Natural killer cell (primary cell): ENCODE results near the gene TRIM9. TPM values are rescaled to one million over a fixed set of nuclear protein-coding genes. Genes with fewer than 3 reads are reported as not detected.

Experiments
- ATAC-seq, 3 donors: fragments of 150-1000 bp in 2 of 3; fragments of 200-7000 bp in 1 of 3; cut with Tn5 transposase; 1 replicate in 1 of 3; 2 replicates in 2 of 3; pipeline ENCODE4 v1.10.0; 2021; ENCODE audit warnings: mild to moderate bottlenecking in 2 of 3, moderate library complexity in 2 of 3
- DNase-seq, 2 donors: peaks; one replicate each; pipeline versions ENCODE4 v3.0.0 to v3.0.0-alpha.2; 2013 to 2021; ENCODE audit warnings: mixed read lengths in 1 of 2
- H3K27ac ChIP-seq: one replicate; pipeline ENCODE4 v1.5.1; 2013; ENCODE audit warnings: mild to moderate bottlenecking, low read length
- H3K27me3 ChIP-seq: one replicate; pipeline ENCODE4 v1.6.1; 2013; ENCODE audit warnings: low read length; ENCODE audit not compliant: control insufficient read depth, insufficient read depth
- H3K36me3 ChIP-seq: one replicate; pipeline ENCODE4 v1.6.1; 2013; ENCODE audit warnings: low read length; ENCODE audit not compliant: control insufficient read depth, insufficient read depth
- H3K4me1 ChIP-seq: one replicate; pipeline ENCODE4 v1.6.1; 2013; ENCODE audit warnings: low read length; ENCODE audit not compliant: control insufficient read depth, insufficient read depth
- H3K4me3 ChIP-seq: one replicate; pipeline ENCODE4 v1.5.1; 2013; ENCODE audit warnings: low read length
- H3K9me3 ChIP-seq: one replicate; pipeline ENCODE4 v1.6.1; 2013; ENCODE audit warnings: low read length; ENCODE audit not compliant: control insufficient read depth, insufficient read depth
- H3K27ac Mint-ChIP-seq, 2 donors: one replicate each; pipeline ENCODE4 v1.8.0; 2022; ENCODE audit warnings: mild to moderate bottlenecking in 2 of 2, mixed read lengths in 2 of 2, moderate library complexity in 1 of 2
- H3K27me3 Mint-ChIP-seq, 2 donors: one replicate each; pipeline ENCODE4 v1.8.0; 2022; ENCODE audit warnings: low read depth in 2 of 2, mixed read lengths in 2 of 2
- H3K36me3 Mint-ChIP-seq: one replicate; pipeline ENCODE4 v1.8.0; 2022; ENCODE audit warnings: mixed read lengths
- H3K4me1 Mint-ChIP-seq, 2 donors: one replicate each; pipeline ENCODE4 v1.8.0; 2022; ENCODE audit warnings: mixed read lengths in 2 of 2
- H3K4me3 Mint-ChIP-seq: one replicate; pipeline ENCODE4 v1.8.0; 2022; ENCODE audit warnings: mild to moderate bottlenecking, moderate library complexity, mixed read lengths
- H3K9me3 Mint-ChIP-seq, 2 donors: one replicate each; pipeline ENCODE4 v1.8.0; 2022; ENCODE audit warnings: mixed read lengths in 2 of 2
- WGBS: methylation state at CpG from one replicate; pipeline ENCODE4 v1.1.7; 2013; ENCODE audit warnings: missing lambda C conversion rate; ENCODE audit not compliant: insufficient coverage; 5-methylcytosine and 5-hydroxymethylcytosine counted together
- intact Hi-C: fragments of 100-400 bp; cut with micrococcal nuclease; formaldehyde crosslinking; loops from one replicate; pipeline ENCODE4 v1.14.2; 2022
- total RNA-seq, 4 donors: library from RNA; stranded (reverse); fragments of 120-200 nt in 1 of 4; gene quantifications; one replicate each; pipeline versions ENCODE4 v1.2.3 to v1.2.4, GENCODE V29; 2013 to 2022
- TF ChIP-seq, protein P1 (sequence below): fragments of 200-600 bp; IDR thresholded peaks from one replicate; pipeline ENCODE4 v1.8.0; 2022; ENCODE audit warnings: antibody characterized with exemption

TRIM9 gene
- total RNA-seq, 3 donors from 2014 or later (not counting 1 experiment from before 2014, with no cell fraction given), result 0.25 to 0.40 (median 0.35) TPM

GRCh38 chr14:51072976-51073375, 21.9 kb downstream of the TRIM9 start:
- Histone ChIP-seq H3K9me3 (no peaks in the 10 kb centered on the region), H3K4me1 (no peaks in the 10 kb centered on the region), H3K4me3 (no peak overlapping the region), H3K36me3 (no peaks in the 10 kb centered on the region), H3K27me3 (peaks cover 2% of the 10 kb centered on the region), H3K27ac (no peak overlapping the region)
- no peak overlapping the region for H3K4me3 Mint-ChIP-seq
- ATAC-seq (no peak), DNase-seq (no peak)
- no peaks in the 10 kb centered on the region for H3K4me1 Mint-ChIP-seq
- H3K36me3 Mint-ChIP-seq, result no peaks in the 10 kb centered on the region
- no peak overlapping the region for H3K27ac Mint-ChIP-seq
- intact Hi-C loops, result no loop called here
- H3K27me3 Mint-ChIP-seq, result peaks cover 11 to 12% of the 10 kb centered on the region in 2 donors
- no peaks in the 10 kb centered on the region for H3K9me3 Mint-ChIP-seq
- TF ChIP-seq, protein P1, sequence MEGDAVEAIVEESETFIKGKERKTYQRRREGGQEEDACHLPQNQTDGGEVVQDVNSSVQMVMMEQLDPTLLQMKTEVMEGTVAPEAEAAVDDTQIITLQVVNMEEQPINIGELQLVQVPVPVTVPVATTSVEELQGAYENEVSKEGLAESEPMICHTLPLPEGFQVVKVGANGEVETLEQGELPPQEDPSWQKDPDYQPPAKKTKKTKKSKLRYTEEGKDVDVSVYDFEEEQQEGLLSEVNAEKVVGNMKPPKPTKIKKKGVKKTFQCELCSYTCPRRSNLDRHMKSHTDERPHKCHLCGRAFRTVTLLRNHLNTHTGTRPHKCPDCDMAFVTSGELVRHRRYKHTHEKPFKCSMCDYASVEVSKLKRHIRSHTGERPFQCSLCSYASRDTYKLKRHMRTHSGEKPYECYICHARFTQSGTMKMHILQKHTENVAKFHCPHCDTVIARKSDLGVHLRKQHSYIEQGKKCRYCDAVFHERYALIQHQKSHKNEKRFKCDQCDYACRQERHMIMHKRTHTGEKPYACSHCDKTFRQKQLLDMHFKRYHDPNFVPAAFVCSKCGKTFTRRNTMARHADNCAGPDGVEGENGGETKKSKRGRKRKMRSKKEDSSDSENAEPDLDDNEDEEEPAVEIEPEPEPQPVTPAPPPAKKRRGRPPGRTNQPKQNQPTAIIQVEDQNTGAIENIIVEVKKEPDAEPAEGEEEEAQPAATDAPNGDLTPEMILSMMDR, result no peak

DNA sequence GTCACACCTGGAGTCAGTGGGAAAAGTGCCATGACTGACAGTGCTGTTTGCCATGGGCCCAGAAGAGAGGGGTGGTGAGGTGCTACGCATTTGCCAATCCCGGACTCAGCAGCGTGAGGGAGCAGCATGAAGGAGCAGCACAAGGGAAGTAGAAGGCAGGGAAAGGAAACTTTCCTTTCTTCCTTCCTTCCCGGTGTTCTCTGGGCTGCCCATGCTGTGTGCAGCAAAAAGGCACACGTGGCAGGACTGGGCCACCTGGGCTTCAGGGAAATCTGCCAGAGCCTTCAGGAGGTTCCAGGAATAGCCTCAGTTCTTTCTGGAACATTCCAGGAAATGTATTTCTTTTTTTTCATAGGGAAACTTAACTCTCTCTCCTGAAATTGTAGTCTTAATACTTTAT, 23.0 kb downstream of the TRIM9 start:
- Mint-ChIP-seq H3K9me3 (no peaks in the 10 kb centered on the region), H3K4me3 (no peak overlapping the region), H3K4me1 (no peaks in the 10 kb centered on the region), H3K27ac (no peak overlapping the region), H3K36me3 (no peaks in the 10 kb centered on the region), H3K27me3 (peaks cover 11 to 12% of the 10 kb centered on the region in 2 donors)
- DNase-seq, result no peak
- H3K27ac ChIP-seq, result no peak overlapping the region
- TF ChIP-seq, protein P1, result no peak
- H3K36me3 ChIP-seq, result no peaks in the 10 kb centered on the region
- WGBS, result 85% methylated on average over 5 of the region's 5 CpGs
- no peaks in the 10 kb centered on the region for H3K9me3 ChIP-seq
- intact Hi-C loops, result no loop called here
- H3K4me3 ChIP-seq, result no peak overlapping the region
- ATAC-seq, result no peak
- H3K27me3 ChIP-seq, result peaks cover 2% of the 10 kb centered on the region
- no peaks in the 10 kb centered on the region for H3K4me1 ChIP-seq

DNA sequence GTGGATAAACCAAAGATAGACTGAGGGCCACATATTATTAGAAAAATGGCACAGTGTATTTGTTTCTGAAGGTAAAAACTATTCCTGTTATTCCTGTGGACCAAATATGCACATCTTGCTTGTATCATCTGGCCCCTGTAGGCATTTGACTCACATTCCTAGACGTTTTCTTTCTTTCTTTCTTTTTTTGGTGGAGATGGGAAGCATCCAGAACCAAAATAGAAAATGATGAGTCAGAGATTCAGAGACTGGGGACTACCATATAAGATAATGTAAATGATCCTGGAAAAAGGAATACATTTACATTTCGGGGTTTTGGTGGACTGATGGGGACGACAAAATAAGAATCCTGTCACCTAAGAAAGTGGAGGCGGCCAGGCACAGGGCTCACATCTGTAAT, 24.2 kb downstream of the TRIM9 start:
- Histone ChIP-seq H3K9me3 (no peaks in the 10 kb centered on the region), H3K27ac (no peak overlapping the region), H3K4me1 (no peaks in the 10 kb centered on the region), H3K4me3 (no peak overlapping the region), H3K36me3 (no peaks in the 10 kb centered on the region), H3K27me3 (peaks cover 2% of the 10 kb centered on the region)
- WGBS, result 91% methylated on average over 3 of the region's 4 CpGs
- intact Hi-C loops, result no loop called here
- Mint-ChIP-seq H3K27ac (no peak overlapping the region), H3K36me3 (no peaks in the 10 kb centered on the region), H3K9me3 (no peaks in the 10 kb centered on the region), H3K4me3 (no peak overlapping the region), H3K4me1 (no peaks in the 10 kb centered on the region), H3K27me3 (peaks cover 8 to 12% of the 10 kb centered on the region in 2 donors)
- ATAC-seq (no peak), DNase-seq (no peak)
- TF ChIP-seq, protein P1, result no peak

- intact Hi-C loops, result no loop called here
- Mint-ChIP-seq H3K27ac (no peak overlapping the region), H3K4me1 (no peaks in the 10 kb centered on the region), H3K27me3 (peaks cover 4 to 12% of the 10 kb centered on the region in 2 donors), H3K36me3 (no peaks in the 10 kb centered on the region), H3K9me3 (no peaks in the 10 kb centered on the region), H3K4me3 (no peak overlapping the region)
- peaks cover 2% of the 10 kb centered on the region for H3K27me3 ChIP-seq
- DNase-seq, result no peak
- H3K36me3 ChIP-seq, result no peaks in the 10 kb centered on the region
- H3K4me3 ChIP-seq, result no peak overlapping the region
- no peaks in the 10 kb centered on the region for H3K4me1 ChIP-seq
- no peak overlapping the region for H3K27ac ChIP-seq
- no peak for ATAC-seq
- TF ChIP-seq, protein P1, result no peak
- no peaks in the 10 kb centered on the region for H3K9me3 ChIP-seq
These were observed 25.9 kb downstream of the TRIM9 start for GRCh38 chr14:51069055-51069454.
